HS-27A (cell line): ENCODE measurements around the gene ODF4.

ENCODE experiments used
- DNase-seq: peaks from one replicate; pipeline ENCODE4 v3.0.0-alpha.2; 2012; ENCODE audit warnings: low read depth, missing footprints

The ODF4 gene

GRCh38 chr17:8339540-8339939, at the start of gene ODF4:
ODF4 (plus strand) TSS chr17:8339840; CDS start chr17:8340052, 212 bp downstream.
- no peak for DNase-seq

- DNase-seq, result no peak
Observed at GRCh38 chr17:8290043-8290442, 49.6 kb upstream of the ODF4 start.

- no peak for DNase-seq
Observed at GRCh38 chr17:8292639-8293395, 46.8 kb upstream of the ODF4 start.

- no peak for DNase-seq
Observed at GRCh38 chr17:8294361-8294760, 45.3 kb upstream of the ODF4 start.

GRCh38 chr17:8294814-8295316, 44.8 kb upstream of the ODF4 start:
- no peak for DNase-seq

- DNase-seq, result no peak
Observed at GRCh38 chr17:8300226-8300625, 39.4 kb upstream of the ODF4 start.

- DNase-seq, result no peak
Observed at GRCh38 chr17:8300627-8301242, 38.9 kb upstream of the ODF4 start.

GRCh38 chr17:8310601-8311123, 29.0 kb upstream of the ODF4 start:
- no peak for DNase-seq

- no peak for DNase-seq
Observed at GRCh38 chr17:8311131-8311790, 28.4 kb upstream of the ODF4 start.

- no peak for DNase-seq
Observed at GRCh38 chr17:8312251-8312650, 27.4 kb upstream of the ODF4 start.

- DNase-seq, result no peak
Observed at GRCh38 chr17:8312726-8313600, 26.7 kb upstream of the ODF4 start.

GRCh38 chr17:8314797-8315763, 24.6 kb upstream of the ODF4 start:
- no peak for DNase-seq

- DNase-seq, result no peak
Observed at GRCh38 chr17:8315764-8316217, 23.8 kb upstream of the ODF4 start.

- no peak for DNase-seq
Observed at GRCh38 chr17:8318010-8318935, 21.4 kb upstream of the ODF4 start.

- DNase-seq, result no peak
Observed at GRCh38 chr17:8320262-8320661, 19.4 kb upstream of the ODF4 start.

GRCh38 chr17:8320990-8321389, 18.6 kb upstream of the ODF4 start:
- no peak for DNase-seq

GRCh38 chr17:8322061-8322460, 17.6 kb upstream of the ODF4 start:
- DNase-seq, result no peak

GRCh38 chr17:8324132-8324531, 15.5 kb upstream of the ODF4 start:
- DNase-seq, result no peak

- no peak for DNase-seq
Observed at GRCh38 chr17:8324923-8325322, 14.7 kb upstream of the ODF4 start.
